Neuronal stem cell (in vitro differentiated cells): ENCODE results near the gene SPDL1.

Experiments
- DNase-seq: peaks from one replicate; pipeline ENCODE4 v3.0.0-alpha.2; 2013; ENCODE audit warnings: low spot score
- H2AFZ ChIP-seq: one replicate; pipeline ENCODE4 v1.6.1; 2013; ENCODE audit warnings: mild to moderate bottlenecking, low read length, inconsistent platforms
- H2AK5ac ChIP-seq: 2 replicates; pipeline ENCODE4 v1.6.1; 2013; ENCODE audit warnings: low read depth, mild to moderate bottlenecking, inconsistent platforms, low read length, moderate library complexity, mixed read lengths
- H2BK120ac ChIP-seq: 2 replicates; pipeline ENCODE4 v1.6.1; 2013; ENCODE audit warnings: low read depth, mild to moderate bottlenecking, inconsistent platforms, low read length, moderate library complexity, mixed read lengths
- H2BK12ac ChIP-seq: one replicate; pipeline ENCODE4 v1.6.1; 2013; ENCODE audit warnings: low read length, inconsistent platforms
- H2BK15ac ChIP-seq: 2 replicates; pipeline ENCODE4 v1.6.1; 2013; ENCODE audit warnings: mild to moderate bottlenecking, low read length, inconsistent platforms, mixed read lengths
- H2BK5ac ChIP-seq: one replicate; pipeline ENCODE4 v1.6.1; 2013; ENCODE audit warnings: inconsistent platforms, mild to moderate bottlenecking, low read length, moderate library complexity
- H3K14ac ChIP-seq: one replicate; pipeline ENCODE4 v1.6.1; 2013; ENCODE audit warnings: low read length, inconsistent platforms
- H3K18ac ChIP-seq: 2 replicates; pipeline ENCODE4 v1.6.1; 2013; ENCODE audit warnings: low read length, inconsistent platforms
- H3K23ac ChIP-seq: 2 replicates; pipeline ENCODE4 v1.6.1; 2013; ENCODE audit warnings: low read depth, mild to moderate bottlenecking, mixed read lengths, low read length, inconsistent platforms; ENCODE audit not compliant: poor library complexity
- H3K27ac ChIP-seq: replicated peaks from 3 replicates; pipeline ENCODE4 v1.5.1; 2013; ENCODE audit warnings: low read length, inconsistent platforms
- H3K27me3 ChIP-seq, 3 experiments: 2 replicates each; pipeline ENCODE4 v1.6.1; 2013; ENCODE audit warnings: low read length in 3 of 3, mild to moderate bottlenecking in 2 of 3, inconsistent platforms in 1 of 3, low read depth in 1 of 3, mixed read lengths in 1 of 3, moderate library complexity in 1 of 3; ENCODE audit not compliant: control insufficient read depth in 3 of 3, insufficient read depth in 3 of 3
- H3K36me3 ChIP-seq, 2 donors: replicated peaks in 1 of 2; 2 replicates each; pipeline ENCODE4 v1.6.1; 2013; ENCODE audit warnings: low read length in 2 of 2; ENCODE audit not compliant: control insufficient read depth in 2 of 2, insufficient read depth in 2 of 2
- H3K4ac ChIP-seq: 2 replicates; pipeline ENCODE4 v1.6.1; 2013; ENCODE audit warnings: inconsistent platforms, mild to moderate bottlenecking, low read length, moderate library complexity
- H3K4me1 ChIP-seq, 2 donors: 1 replicate in 1 of 2; 2 replicates in 1 of 2; pipeline ENCODE4 v1.6.1; 2013; ENCODE audit warnings: low read length in 2 of 2, low read depth in 1 of 2; ENCODE audit not compliant: control insufficient read depth in 2 of 2, insufficient read depth in 1 of 2
- H3K4me2 ChIP-seq: one replicate; pipeline ENCODE4 v1.6.1; 2013; ENCODE audit warnings: mild to moderate bottlenecking, low read length, inconsistent platforms; ENCODE audit not compliant: insufficient read depth, poor library complexity, severe bottlenecking
- H3K4me3 ChIP-seq, 2 donors: 2 replicates each; pipeline ENCODE4 v1.5.1; 2013; ENCODE audit warnings: low read length in 2 of 2, mild to moderate bottlenecking in 2 of 2, inconsistent platforms in 1 of 2, moderate library complexity in 1 of 2
- H3K79me1 ChIP-seq: one replicate; pipeline ENCODE4 v1.6.1; 2013; ENCODE audit warnings: low read depth, mild to moderate bottlenecking, inconsistent platforms, low read length, moderate library complexity
- H3K9ac ChIP-seq: one replicate; pipeline ENCODE4 v1.6.1; 2013; ENCODE audit warnings: mild to moderate bottlenecking, low read depth, low read length, inconsistent platforms; ENCODE audit not compliant: poor library complexity
- H3K9me3 ChIP-seq, 2 donors: replicated peaks in 1 of 2; 2 replicates each; pipeline versions ENCODE3 to v1.6.1; 2013; ENCODE audit warnings: low read length in 2 of 2, mild to moderate bottlenecking in 2 of 2, inconsistent platforms in 1 of 2, low read depth in 1 of 2, mixed read lengths in 1 of 2, moderate library complexity in 1 of 2; ENCODE audit not compliant: control insufficient read depth in 2 of 2, insufficient read depth in 1 of 2
- H4K8ac ChIP-seq: one replicate; pipeline ENCODE4 v1.6.1; 2013; ENCODE audit warnings: low read depth, mild to moderate bottlenecking, inconsistent platforms, low read length, moderate library complexity
- H4K91ac ChIP-seq: one replicate; pipeline ENCODE4 v1.6.1; 2013; ENCODE audit warnings: low read length, low read depth, mild to moderate bottlenecking, inconsistent platforms; ENCODE audit not compliant: poor library complexity
- WGBS, 2 donors: extraction: QIAGEN DNeasy Blood & Tissue Kit; methylation state at CpG; one replicate each; pipeline ENCODE4 v1.1.7; 2013; ENCODE audit warnings: missing lambda C conversion rate in 2 of 2, mixed read lengths in 1 of 2; ENCODE audit not compliant: insufficient read length in 2 of 2, insufficient replicate concordance in 1 of 2; ENCODE audit errors: extremely low coverage in 2 of 2; 5-methylcytosine and 5-hydroxymethylcytosine counted together

SPDL1 gene

DNA sequence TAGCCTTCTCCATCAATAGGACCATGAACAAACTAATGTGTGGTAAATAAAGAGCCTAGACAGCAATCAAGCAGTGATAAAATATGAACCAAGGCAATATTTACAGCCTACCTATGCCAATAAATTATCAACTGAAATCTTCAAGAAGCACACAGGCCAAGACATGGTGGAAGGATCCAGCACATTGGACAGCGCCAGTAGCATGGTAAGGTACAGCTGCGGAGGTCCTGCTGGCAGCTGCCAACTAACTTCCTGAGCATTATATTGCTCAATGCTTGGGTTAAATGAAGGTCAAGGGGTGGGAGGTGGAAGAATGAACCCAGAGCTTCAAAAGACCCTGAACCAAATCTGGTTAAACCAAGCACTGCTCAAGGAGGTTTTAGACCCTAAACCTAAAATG is 16.5 kb upstream of the SPDL1 start:
- Histone ChIP-seq H3K23ac (no peak overlapping the region), H3K9ac (no peak overlapping the region), H2BK15ac (no peak overlapping the region), H3K4me1 (no peaks in the 10 kb centered on the region), H2AK5ac (no peak overlapping the region), H3K36me3 (no peaks in the 10 kb centered on the region), H3K14ac (no peak overlapping the region), H3K18ac (no peak overlapping the region), H4K91ac (no peak overlapping the region), H2BK5ac (no peak overlapping the region), H4K8ac (no peak overlapping the region), H3K27ac (no peak overlapping the region), H2BK120ac (no peak overlapping the region), H3K4me3 (no peak overlapping the region), H3K4ac (no peak overlapping the region), H3K9me3 (no peaks in the 10 kb centered on the region), H2AFZ (no peak overlapping the region), H3K27me3 (peaks cover 0 to 18% (median 0%) of the 10 kb centered on the region in 3 experiments), H3K79me1 (no peaks in the 10 kb centered on the region), H2BK12ac (no peak overlapping the region), H3K4me2 (no peak overlapping the region)
- WGBS, 2 donors = no CpG with 5 or more reads among the region's 2 CpGs
- DNase-seq = no peak

DNA sequence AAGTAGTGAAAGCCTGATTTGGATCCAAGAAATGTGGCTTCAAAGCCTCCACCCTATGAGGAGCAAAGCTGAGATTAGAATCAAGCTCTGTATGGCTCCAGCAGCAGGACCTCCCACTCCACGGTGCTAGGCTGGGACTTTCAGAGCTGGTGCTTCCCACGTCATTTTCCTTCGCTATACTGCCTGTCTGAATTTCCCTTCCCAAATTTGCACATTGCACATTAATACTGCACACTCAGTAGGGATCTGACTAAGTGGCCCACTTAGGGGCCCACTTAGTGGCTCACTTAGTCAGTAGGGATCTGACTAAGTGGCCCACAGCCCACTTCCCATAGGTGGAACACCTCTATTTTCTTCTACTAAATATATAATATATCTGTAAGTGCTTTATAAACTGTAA is 14.1 kb upstream of the SPDL1 start:
- H2AFZ ChIP-seq = no peak overlapping the region
- H2BK120ac ChIP-seq = no peak overlapping the region
- H3K18ac ChIP-seq = no peak overlapping the region
- H2BK5ac ChIP-seq = no peak overlapping the region
- no peak overlapping the region for H3K27ac ChIP-seq
- no peaks in the 10 kb centered on the region for H3K4me1 ChIP-seq
- H3K9me3 ChIP-seq = no peaks in the 10 kb centered on the region
- H2BK15ac ChIP-seq = no peak overlapping the region
- no CpG with 5 or more reads among the region's 3 CpGs for WGBS, 2 donors
- peaks cover 0 to 23% (median 0%) of the 10 kb centered on the region in 3 experiments for H3K27me3 ChIP-seq
- H3K36me3 ChIP-seq = no peaks in the 10 kb centered on the region
- H4K8ac ChIP-seq = no peak overlapping the region
- no peak overlapping the region for H4K91ac ChIP-seq
- H3K79me1 ChIP-seq = no peaks in the 10 kb centered on the region
- H2BK12ac ChIP-seq = no peak overlapping the region
- no peak overlapping the region for H3K4ac ChIP-seq
- no peak overlapping the region for H3K4me3 ChIP-seq
- DNase-seq = no peak
- H3K14ac ChIP-seq = no peak overlapping the region
- H3K23ac ChIP-seq = no peak overlapping the region
- H2AK5ac ChIP-seq = no peak overlapping the region
- no peak overlapping the region for H3K4me2 ChIP-seq
- no peak overlapping the region for H3K9ac ChIP-seq

GRCh38 chr5:169571355-169571754 is 12.2 kb upstream of the SPDL1 start:
- no peak overlapping the region for H3K4me3 ChIP-seq
- H3K4ac ChIP-seq = no peak overlapping the region
- no peak overlapping the region for H3K23ac ChIP-seq
- H3K18ac ChIP-seq = no peak overlapping the region
- no peak overlapping the region for H2BK12ac ChIP-seq
- no peak overlapping the region for H3K27ac ChIP-seq
- no peaks in the 10 kb centered on the region for H3K79me1 ChIP-seq
- no peak overlapping the region for H3K9ac ChIP-seq
- no peak overlapping the region for H2AFZ ChIP-seq
- H2BK15ac ChIP-seq = no peak overlapping the region
- no peak overlapping the region for H2BK120ac ChIP-seq
- no CpG with 5 or more reads among the region's 5 CpGs for WGBS, 2 donors
- no peaks in the 10 kb centered on the region for H3K4me1 ChIP-seq
- H2AK5ac ChIP-seq = no peak overlapping the region
- H3K27me3 ChIP-seq = peaks cover 0 to 39% (median 0%) of the 10 kb centered on the region in 3 experiments
- no peak overlapping the region for H3K14ac ChIP-seq
- no peaks in the 10 kb centered on the region for H3K9me3 ChIP-seq
- DNase-seq = no peak
- H4K91ac ChIP-seq = no peak overlapping the region
- no peak overlapping the region for H3K4me2 ChIP-seq
- no peaks in the 10 kb centered on the region for H3K36me3 ChIP-seq
- H4K8ac ChIP-seq = no peak overlapping the region
- no peak overlapping the region for H2BK5ac ChIP-seq

GRCh38 chr5:169574134-169574646 is 9.4 kb upstream of the SPDL1 start:
- WGBS, 2 donors = 100% methylated on average over 1 of the region's 5 CpGs; no CpG with 5 or more reads in 1 of the 2 donors
- Histone ChIP-seq H4K91ac (no peak overlapping the region), H3K23ac (no peak overlapping the region), H2BK5ac (no peak overlapping the region), H3K4me2 (no peak overlapping the region), H3K9me3 (no peaks in the 10 kb centered on the region), H2BK120ac (no peak overlapping the region), H2BK15ac (no peak overlapping the region), H3K27me3 (peaks cover 0 to 48% (median 0%) of the 10 kb centered on the region in 3 experiments), H4K8ac (no peak overlapping the region), H2AFZ (no peak overlapping the region), H3K4me1 (no peaks in the 10 kb centered on the region), H3K79me1 (no peaks in the 10 kb centered on the region), H2AK5ac (no peak overlapping the region), H2BK12ac (no peak overlapping the region), H3K36me3 (no peaks in the 10 kb centered on the region), H3K27ac (no peak overlapping the region), H3K14ac (no peak overlapping the region), H3K4ac (no peak overlapping the region), H3K18ac (no peak overlapping the region), H3K9ac (no peak overlapping the region), H3K4me3 (no peak overlapping the region)
- no peak for DNase-seq
